NCI-H460 (cell line): ENCODE data around the gene SGTA. TPM values are rescaled to one million over a fixed set of nuclear protein-coding genes. Genes with fewer than 3 reads are reported as not detected.
"Not testable (repeated sequence)": the region's sequence is repeated elsewhere in the genome, so short reads cannot be mapped to it uniquely, and the experiment has no call there.

Experiments
- DNase-seq: peaks from one replicate; pipeline ENCODE4 v3.0.0-alpha.2; 2016; ENCODE audit warnings: low read depth; ENCODE audit errors: extremely low read depth
- polyA plus RNA-seq: library from polyadenylated mRNA; depleted of rRNA; stranded (reverse); fragments of >200 nt; gene quantifications from 2 replicates; pipeline ENCODE4 v1.2.3, GENCODE V29; 2014; cell fraction: nucleus; rRNA removed
- total RNA-seq: library from RNA; depleted of rRNA; stranded (reverse); fragments of >200 nt; shearing (Covaris generic); gene quantifications from 2 replicates; pipeline ENCODE4 v1.2.3, GENCODE V29; 2014; rRNA removed

Gene SGTA, protein sequence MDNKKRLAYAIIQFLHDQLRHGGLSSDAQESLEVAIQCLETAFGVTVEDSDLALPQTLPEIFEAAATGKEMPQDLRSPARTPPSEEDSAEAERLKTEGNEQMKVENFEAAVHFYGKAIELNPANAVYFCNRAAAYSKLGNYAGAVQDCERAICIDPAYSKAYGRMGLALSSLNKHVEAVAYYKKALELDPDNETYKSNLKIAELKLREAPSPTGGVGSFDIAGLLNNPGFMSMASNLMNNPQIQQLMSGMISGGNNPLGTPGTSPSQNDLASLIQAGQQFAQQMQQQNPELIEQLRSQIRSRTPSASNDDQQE
- total RNA-seq, result 42.3 and 42.5 TPM in 2 replicates
- 45.8 and 51.1 TPM in 2 replicates for polyA plus RNA-seq

DNA sequence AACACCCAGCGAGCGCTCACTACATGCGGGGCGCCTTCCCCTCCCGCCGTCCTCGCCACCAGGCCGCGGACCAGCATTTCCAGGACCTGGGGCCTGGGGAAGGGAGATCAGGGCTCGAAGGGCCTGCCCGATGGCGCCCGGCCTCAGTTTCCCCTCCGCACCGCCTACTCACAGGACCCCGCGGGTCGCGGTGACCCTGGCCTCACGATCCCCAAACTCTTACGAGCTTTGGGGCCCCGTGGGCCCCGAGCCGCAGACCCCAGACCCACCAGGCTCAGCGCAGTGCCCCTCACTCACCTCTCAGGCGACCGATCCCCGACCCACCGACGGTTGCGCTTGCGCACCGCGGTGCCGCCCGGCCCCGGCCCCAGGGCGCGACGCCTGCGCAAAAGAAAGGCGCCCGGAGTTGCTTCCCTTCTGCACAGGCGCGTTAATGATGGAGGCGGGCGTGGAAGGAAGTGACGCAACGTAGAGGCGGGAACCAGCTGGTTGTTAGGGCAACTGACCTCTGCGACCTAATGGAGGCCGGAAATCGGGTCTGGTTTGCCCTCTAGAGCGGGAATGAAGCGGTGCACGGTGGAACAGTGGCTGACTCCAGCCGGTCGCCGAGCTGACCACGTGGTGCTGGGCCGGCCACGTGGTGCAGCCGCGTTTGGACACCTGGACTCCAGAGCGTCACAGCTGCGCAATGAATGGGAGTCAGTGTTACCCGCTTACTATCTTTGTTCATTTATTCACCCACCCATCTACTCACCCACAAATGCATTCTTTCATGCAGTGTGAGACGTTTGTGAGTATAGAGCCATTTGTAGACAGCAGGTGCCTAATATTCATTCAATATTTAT lies at the start of gene SGTA:
TSS of gene SGTA (minus strand) at position 338 of the 845 bp plus-strand sequence. CDS start 14,205 bp downstream, outside the sequence.
- DNase-seq, result peak; percentile 98

DNA sequence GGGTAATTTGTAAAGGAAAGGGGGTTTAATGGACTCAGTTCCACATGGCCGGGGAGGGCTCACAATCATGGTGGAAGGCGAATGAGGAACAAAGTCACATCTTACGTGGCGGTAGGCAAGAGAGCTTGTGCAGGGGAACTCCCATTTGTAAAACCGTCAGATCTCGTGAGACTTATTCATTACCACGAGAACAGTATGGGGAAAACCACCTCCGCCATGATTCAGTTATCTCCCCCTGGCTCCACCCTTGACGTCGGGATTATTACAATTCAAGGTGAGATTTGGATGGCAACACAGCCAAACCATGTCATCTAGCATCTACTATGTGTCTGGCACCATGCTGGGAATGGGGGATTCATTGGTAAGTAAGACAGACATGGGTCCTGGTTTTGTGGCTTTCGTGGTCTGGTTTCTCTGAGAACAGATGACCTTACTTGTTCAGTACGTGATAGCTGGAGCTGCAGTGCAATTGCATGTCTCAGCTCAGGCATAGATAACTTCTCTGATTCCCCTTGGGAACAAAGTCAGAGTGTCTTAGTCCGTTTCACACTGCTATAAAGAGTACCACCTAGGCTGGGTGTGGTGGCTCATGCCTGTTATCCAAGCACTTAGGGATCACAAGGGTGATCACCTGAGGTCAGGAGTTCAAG lies 44.9 kb upstream of the SGTA start:
- no peak for DNase-seq

DNA sequence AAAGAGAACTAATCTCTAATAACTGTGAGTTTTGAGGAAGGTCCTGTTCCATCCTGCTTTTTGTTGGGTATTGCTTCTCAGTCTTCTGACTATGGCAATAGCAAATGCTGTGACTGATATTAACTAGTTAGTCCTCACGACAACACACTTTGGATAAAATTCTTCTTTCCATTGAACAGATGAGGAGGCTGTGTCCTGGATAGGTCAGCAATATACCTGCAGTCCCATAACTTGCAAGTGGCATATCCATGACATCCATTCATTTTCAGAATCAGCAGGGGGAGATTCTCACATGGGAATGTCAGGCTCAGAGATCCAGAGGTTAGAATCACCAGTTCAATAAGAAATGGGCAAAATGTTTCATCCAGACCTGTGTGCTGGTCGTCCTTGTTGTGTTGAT lies 43.9 kb upstream of the SGTA start:
- no peak for DNase-seq

DNA sequence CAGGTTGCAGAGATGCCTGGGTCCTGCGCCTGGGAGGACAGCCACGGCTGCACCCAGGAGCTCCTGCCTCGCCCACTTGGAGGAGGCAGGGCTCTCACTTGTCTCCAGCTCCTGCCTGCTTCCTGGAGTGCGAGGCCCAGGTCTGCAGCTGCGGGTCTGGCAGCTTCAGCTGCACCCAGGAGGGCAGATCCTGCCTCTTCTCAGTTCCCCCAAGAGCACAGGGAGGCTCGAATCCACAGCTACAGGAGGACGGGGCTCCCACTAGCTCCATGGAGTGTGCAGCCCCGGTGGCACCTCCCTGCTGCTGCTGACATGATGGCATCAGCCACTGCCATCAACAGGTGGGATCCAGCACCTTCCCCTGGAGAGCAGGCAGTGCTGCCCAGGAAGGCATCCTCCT lies 41.1 kb upstream of the SGTA start:
- DNase-seq, result no peak

DNA sequence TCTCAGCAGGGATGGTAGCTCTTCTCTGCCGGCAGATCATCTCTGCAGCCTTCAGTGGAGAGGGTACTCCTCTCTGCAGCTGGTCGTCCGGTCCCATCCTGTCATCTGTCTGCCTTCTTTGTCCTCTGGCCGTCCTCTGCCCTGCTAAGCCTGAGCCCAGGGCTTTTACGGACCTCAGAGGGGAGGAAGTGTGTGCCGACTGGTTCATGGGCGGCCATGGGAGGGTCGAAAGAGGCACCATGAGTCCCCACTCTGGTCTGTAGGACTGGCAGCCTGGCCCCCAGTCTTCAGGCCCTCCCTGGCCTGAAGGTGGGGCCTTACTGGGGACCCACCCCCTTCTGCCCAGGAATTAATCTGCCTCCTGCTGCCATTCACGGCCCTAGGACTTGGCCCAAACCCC lies 40.6 kb upstream of the SGTA start:
- no peak for DNase-seq

DNA sequence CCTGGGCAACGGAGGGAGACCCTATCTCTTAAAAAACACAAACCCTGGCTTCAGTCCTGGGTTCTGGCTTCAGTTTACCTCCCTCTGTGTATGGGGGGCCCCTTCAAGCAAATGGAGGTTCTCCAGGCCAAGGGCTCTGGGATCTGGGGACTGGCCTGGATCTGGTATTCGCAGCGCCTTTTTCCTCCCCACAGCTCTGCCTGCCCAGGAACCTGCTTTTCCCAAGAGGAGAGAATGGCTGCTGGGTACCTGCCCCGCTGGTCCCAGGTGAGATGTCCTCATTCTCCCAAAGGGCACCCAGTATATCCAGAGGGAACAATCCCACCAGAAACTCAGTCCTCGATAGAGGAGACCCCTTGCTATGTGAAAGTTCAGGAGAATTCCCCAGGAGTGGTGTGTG lies 39.8 kb upstream of the SGTA start:
- DNase-seq, result no peak

DNA sequence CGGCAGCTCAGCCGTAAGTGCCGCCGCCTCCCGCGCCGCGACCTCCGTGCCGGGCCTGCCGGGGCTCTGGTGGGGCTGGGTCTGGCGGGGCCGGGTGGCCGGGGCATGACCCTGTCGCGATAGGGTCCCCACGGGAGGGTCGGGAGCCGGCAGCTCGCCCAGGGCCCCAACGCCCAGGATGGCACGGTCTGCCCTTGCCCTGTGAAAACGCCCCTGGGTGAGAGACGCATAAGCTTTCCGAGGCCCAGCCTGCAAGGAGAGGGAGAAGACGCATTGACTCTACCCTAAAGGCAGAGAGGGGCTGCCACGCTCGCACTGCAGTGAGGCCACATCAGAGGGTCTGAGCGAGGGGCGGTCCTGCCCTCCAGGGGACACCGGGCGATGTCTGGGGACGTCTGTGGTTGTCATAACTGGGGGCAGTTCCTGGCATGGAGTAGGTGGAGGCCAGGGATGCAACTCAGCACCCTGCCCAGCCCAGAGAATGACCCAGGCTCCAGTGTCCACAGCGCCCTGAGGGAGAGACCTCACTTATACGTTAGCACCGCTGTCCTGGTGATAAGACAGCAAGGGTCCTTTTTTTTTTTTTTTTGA lies 37.1 kb upstream of the SGTA start:
- DNase-seq, result no peak

DNA sequence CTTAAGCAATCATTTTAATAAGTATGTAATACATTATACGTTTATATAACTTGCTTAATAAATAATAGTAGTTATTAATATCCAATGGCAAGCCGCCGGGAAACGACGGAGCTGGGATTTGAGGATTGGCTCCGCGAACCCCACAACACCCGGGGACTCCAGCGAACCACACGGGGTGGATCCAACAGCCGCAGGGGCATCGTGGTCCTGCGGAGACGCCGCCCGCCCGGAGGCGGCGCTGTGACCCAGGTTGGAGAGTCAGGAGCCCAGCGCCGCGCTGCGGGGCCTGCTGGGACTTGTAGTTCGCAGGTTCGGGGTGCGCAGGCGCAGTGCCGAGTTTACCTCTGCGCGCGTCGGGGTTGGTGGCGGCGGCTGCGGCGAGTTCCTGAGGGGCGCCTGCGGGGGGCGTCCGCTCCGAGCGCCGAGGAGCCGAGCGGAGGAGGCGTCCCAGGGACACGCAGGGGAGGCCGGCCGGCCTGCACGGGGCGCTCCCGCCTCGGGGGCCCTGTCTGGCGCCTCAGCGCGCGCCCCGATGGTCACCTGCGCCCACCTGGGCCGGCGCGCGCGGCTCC lies 36.6 kb upstream of the SGTA start, which contains the start of gene ZNF554:
TSS of gene ZNF554 (plus strand) at position 329 of the 572 bp plus-strand sequence. CDS start at position 533, 204 bp downstream.
- DNase-seq, result peak; percentile 87

DNA sequence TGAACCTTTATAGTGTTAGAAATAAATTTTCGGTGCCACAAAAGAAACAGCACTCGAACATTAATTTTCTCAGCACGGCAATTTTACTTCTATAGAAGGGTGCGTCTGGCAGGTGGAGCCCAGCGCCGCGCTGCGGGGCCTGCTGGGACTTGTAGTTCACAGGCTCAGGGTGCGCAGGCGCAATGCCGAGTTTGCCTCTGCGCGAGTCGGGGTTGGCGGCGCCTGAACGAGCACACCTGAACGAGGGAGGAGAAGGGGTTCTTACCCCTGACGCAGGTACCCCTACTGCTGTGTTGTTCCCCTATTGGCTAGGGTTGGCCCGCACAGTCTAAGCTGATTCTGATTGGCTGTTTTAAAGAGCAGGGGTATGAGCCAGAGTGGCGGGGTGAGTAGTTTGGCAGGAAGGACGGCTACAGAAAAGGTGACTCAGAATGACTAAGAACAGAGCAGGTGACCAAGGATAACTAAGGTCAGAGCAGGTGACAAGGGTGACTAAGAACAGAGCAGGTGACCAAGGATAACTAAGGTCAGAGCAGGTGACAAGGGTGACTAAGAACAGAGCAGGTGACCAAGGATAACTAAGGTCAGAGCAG lies 34.3 kb upstream of the SGTA start:
- not testable (repeated sequence) for DNase-seq

DNA sequence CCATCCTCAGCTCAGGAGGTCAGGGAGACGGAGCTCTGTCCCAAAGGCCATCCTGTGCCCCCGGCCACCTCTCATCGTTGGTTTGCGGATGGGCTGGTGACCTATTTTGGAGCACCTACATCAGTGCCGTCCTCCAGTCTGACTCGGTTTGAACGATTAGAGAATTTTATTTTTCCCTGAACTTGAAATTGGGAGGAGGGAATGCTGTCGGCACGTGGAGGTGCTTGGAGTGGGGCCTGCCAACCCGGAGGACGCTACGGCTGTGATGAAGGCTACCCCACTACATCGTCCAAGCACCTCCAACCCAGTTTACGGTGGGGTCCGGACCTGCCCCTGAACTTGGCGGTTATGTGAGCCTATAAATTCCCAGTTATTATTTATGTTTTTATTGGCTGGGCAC lies 33.6 kb upstream of the SGTA start:
- DNase-seq, result no peak

DNA sequence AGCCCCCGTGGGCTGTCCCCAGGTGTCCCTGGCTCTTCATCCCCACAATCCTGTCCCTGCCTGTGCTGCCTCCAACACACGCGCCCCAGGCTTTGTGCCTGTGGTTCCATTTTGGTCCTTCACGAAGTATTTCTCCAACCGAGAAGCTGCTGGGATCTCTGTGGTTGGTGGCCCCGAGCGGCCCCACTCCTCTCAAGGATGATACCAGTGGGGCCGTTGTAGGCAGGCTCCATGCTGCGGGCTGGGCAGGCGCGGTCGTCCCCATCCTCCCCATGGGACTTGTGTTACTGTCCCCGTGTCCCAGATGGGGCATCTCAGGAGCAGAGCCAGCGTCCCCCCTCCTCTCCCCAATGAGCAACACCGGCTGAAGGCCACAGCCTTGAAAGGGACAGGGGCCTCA lies 32.9 kb upstream of the SGTA start:
- DNase-seq, result no peak

DNA sequence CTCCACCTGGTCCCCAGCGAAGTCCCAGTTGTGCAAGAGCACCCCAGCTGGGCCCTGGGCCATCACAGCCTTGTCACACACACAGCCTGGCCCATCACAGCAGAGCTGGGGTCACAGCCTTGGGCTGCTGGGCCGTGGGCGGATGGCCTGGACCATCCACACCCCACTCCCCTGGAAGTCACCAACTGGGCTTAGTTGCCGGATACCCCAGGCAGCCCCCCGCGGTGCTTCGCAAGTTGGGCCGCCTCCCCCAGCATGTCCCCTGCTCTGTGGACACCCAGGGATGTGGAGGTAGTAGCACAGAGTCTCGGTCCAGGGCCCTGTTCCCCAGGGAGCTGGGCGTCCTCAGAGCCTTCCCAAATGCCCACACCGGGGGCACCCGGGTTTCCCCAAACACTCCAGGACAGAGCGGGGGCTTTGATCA lies 32.1 kb upstream of the SGTA start:
- no peak for DNase-seq

DNA sequence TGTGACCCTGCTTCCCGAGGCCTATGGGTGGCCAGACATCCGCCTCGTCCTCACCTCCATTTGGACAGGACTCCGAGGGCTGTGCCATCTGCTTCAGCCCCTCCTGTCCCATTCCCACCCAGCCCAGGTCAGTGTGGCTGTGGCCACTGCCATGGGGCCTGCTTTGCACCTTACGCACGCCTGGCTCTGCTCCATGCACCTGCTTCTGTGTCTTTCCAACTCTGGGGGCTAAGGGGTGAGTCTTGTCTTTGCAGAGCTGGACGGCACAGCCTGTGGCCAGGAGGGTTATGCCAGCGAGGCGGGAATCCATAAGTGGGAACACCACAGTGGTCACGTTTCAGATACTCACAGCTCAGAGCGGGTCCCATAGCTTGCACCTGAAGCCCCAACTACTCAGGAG lies 31.4 kb upstream of the SGTA start:
- no peak for DNase-seq

DNA sequence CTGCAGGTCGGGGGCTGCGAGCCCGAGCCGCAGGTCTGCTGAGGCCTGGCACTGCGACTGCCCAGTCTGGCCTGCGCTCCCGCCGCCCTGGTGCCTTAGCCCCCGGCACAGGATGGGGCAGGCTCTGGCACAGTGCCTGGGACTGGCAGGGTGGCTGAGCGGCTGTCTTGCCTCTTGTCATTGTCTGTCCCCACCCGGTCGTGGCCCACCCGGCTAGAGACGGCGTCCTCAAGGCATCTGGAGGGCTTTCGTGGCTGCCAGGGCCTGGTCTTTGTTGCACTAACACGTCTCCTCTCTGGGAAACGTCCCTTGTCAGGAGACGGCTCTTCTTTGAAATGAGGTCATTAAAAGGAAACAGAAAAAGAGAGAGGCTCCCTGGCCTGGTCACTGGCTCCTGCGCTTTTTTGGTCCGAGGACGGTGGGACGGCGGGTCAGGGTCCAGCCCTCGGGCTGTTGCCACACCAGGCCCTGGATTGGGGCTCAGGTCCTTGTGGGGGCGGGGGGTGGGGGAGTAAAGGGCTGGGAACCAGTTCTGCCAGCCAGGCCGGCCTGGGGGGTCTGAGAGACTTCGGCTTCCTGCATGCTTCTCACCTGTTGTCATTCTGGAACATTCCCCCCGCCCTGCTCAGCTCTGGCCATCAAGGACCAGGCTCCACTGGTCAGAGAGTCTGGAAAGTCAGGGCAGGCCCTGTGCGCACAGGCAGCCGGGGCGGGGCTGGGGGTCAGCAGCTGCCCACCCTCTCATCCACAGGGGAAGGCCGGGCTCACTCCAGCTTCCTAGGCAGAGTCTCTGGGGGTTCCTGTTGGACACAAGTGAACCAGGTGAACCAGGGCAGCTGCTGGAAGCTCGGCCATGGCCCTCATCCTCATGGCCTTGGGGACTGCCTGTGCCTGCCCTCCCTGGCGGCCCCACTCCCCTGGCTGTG lies 30.4 kb upstream of the SGTA start:
- DNase-seq, result no peak

DNA sequence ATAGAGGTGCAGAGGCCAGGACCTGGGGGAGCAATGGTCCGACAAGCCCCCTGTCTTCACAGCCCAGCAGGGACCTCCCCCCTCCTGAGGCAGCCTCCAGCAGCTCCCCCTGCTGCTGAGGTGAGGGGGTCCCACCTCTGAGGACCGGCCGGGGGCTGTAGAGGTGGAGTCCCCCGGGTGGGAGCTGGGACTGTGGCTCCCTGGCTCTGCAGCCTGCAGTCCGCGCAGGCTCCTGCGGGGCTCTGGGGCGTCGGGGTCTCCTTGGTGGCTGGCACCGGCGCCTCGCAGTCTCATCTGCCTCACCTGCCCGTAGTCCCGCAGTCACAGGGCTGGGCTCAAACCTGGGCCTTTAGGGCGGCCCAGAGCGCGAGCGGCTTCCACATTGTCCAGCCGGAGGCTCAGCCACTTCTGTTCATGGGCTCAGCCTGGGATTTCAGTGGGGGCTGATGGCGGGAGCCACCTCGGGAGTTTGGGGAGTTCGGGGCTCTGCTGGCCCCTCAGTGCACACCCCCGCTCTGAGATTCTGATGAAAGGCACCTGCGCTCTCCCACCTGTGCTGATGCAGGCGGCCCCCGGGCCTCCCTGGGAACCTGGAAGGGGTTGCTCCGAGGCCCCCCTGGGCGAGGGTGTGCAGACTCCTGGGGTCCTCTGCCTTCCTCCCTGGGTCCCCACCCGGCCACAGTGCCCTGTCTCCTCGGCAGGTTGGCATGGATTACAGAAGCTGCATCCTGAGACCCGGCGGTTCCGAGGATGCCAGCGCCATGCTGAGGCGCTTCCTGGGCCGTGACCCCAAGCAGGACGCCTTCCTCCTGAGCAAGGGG lies 29.6 kb upstream of the SGTA start:
- no peak for DNase-seq

DNA sequence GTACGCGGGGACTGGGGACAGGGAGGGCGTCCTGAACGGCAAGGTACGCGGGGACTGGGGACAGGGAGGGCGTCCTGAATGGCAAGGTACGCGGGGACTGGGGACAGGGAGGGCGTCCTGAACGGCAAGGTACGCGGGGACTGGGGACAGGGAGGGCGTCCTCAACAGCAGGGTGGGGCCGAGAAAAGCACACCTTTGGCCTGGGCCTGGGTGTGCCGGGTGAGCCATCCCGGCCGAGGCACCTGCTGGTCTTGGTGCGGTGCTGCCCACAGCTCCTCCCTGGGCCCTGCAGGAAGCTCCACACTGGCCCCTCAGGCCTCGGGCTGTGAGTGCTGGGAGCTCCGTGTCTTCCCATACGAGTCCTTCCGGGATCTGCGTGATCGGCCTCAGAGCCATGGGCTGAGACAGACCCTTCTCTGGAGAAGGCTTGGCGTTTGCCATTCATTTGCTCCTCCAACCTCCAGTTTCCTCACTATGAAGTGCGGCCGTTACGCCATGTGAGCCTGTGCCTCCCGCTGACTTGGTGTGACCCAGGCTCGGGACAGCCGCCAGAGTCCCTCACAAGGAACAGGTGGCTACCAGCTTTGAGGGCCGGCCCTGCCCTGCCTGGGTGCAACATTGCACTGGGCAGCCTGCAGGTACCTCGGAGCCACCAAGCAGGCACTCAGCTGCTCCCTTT lies 28.8 kb upstream of the SGTA start:
- no peak for DNase-seq

DNA sequence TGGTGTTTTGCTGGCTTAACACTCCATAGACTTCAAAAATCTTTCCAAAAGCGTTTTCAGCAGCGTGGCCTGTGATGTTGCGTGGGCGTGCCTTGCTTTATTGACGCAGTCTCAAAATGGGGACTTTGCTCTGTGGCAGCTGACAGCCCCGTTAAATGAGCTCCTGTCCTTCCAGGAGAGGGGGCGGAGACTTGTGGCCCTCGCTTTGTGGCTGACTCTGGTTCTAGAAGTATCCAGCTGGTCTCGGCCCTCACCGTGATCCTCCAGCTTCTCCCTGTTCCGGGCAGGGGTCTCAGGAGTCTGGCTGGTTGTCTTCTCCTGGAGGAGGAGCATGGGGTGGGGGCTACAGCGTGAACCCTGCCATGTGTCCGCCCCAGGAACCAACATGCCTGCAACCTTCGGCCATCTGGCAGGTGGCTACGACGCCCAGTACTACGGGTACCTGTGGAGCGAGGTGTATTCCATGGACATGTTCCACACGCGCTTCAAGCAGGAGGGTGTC lies 28.2 kb upstream of the SGTA start:
- DNase-seq, result no peak
